WI38 (cell line): ENCODE results near the gene HMGXB4.

Source experiments
- H3K4me3 ChIP-seq: 2 replicates; pipeline ENCODE4 v1.5.1; 2011; ENCODE audit warnings: low read depth, mild to moderate bottlenecking, control low read depth, low read length
- CTCF ChIP-seq: IDR thresholded peaks from 2 replicates; pipeline ENCODE4 v1.5.1; 2012; ENCODE audit warnings: low read depth, mild to moderate bottlenecking, control low read depth, low read length

Gene HMGXB4

GRCh38 chr22:35288116-35288515 is 30.8 kb downstream of the HMGXB4 start:
- no peak for TF ChIP-seq CTCF
- H3K4me3 ChIP-seq, result no peak overlapping the region

GRCh38 chr22:35292786-35293185 is 35.5 kb downstream of the HMGXB4 start:
- no peak for TF ChIP-seq CTCF
- H3K4me3 ChIP-seq, result no peak overlapping the region

- no peak overlapping the region for H3K4me3 ChIP-seq
- TF ChIP-seq CTCF, result no peak
Measured at GRCh38 chr22:35296051-35296450, 38.8 kb downstream of the HMGXB4 start.

GRCh38 chr22:35299217-35299672 is 42.0 kb downstream of the HMGXB4 start:
- no peak for TF ChIP-seq CTCF
- peak overlapping the region; percentile 71 for H3K4me3 ChIP-seq

GRCh38 chr22:35299673-35300499 is 42.6 kb downstream of the HMGXB4 start, which contains the start of gene TOM1:
Gene TOM1, plus strand, starts transcription at chr22:35299894. Its CDS starts 35 bp downstream, at chr22:35299929.
- peak within 1 kb of the TSS; percentile 71 for H3K4me3 ChIP-seq
- TF ChIP-seq CTCF, result no peak

- H3K4me3 ChIP-seq, result peak overlapping the region; percentile 71
- no peak for TF ChIP-seq CTCF
Measured at GRCh38 chr22:35301372-35301874, 44.1 kb downstream of the HMGXB4 start.

DNA sequence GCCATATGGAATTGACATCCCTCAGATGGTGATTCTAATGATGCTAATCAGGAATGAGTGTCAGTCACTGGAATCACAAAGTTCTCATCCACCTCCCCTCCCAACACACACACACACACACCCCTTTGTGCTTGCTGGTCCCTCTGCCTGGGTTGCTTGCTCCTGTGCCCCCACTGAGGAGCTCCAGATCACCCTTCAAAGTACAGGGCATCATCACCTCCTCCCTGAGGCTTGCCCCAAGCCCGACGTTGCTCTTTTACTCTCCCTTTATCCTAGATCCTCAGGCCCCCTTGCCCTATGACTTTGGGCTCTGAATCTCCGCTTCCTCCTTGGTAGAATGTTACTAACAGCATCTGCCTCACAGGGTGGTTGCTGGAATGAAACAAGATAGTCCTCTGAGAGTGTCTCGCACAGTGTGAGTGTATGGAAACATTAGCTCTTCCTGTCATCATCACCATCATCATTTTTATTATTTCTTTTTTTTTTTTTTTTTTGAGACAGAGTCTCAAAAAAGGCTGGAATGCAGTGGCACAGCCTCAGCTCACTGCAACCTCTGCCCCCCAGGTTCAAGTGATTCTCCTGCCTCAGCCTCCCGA is 45.8 kb downstream of the HMGXB4 start:
- no peak overlapping the region for H3K4me3 ChIP-seq
- TF ChIP-seq CTCF, result no peak
